ENCODE measurements around the gene SHANK3. TPM values are rescaled to one million over a fixed set of nuclear protein-coding genes. Genes with fewer than 3 reads are reported as not detected.

SHANK3 gene
- total and polyA plus RNA-seq, 2 donors (not counting 1 experiment from before 2014, with no cell fraction given) = not detected

DNA sequence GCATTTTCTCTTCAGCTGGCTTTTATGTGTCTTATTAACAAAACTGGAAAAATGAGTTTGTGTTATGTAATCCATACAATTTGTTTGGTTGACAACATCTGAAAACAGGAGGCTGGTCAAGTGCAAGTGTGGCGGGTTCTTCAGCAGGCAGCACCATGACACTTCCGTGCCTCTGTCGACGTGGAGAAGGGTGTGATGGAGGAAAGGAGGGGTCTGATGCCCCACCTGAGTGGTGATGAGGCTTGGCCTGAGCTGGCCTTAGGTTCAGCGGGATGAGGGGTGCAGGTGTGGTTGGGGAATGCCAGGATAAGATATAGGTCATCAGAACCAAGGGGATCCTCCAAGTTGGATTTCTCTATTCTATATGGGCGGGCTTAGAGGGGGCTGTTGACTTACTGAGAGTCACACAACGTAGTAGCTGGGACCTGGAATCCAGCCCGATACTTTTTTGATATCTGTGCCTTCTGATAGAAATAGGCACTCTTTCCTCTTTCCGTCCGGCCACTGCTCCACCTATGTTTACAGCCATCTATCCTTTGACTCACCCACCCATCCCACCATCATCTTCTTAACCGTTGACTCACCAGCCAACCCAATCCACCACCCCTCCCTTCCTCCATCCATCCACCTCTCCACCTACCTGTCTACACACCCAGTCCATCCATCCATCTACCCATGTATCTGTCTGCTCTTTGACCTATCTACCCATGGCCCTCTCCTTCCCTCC is 29.0 kb downstream of the SHANK3 start:
- Histone ChIP-seq H3K9ac (ENCODE audit: low read length) (no peak overlapping the region), H3K9me3 (ENCODE audit: control extremely low read depth in 1 of 3, control insufficient read depth in 2 of 3, insufficient read depth in 1 of 3, low read length in 2 of 3) (no peaks in the 10 kb centered on the region), H3K4me2 (replicated peaks; ENCODE audit: low read depth, low read length, poor library complexity, severe bottlenecking) (no peak overlapping the region), H3K27ac (ENCODE audit: low read length in 2 of 2) (no peak overlapping the region), H3K27me3 (replicated peaks in 1 of 4; ENCODE audit: control extremely low read depth in 1 of 4, control insufficient read depth in 3 of 4, insufficient read depth in 4 of 4, low read length in 3 of 4) (no peaks in the 10 kb centered on the region), H2AFZ (ENCODE audit: insufficient read depth, low read depth, low read length, poor library complexity, severe bottlenecking) (no peak overlapping the region), H3K4me1 (ENCODE audit: control insufficient read depth in 2 of 2, insufficient read depth in 2 of 2, low read length in 2 of 2) (no peaks in the 10 kb centered on the region), H4K20me1 (ENCODE audit: control insufficient read depth, insufficient read depth, low read length, poor library complexity, severe bottlenecking) (no peaks in the 10 kb centered on the region), H3K4me3 (ENCODE audit: control extremely low read depth in 1 of 5, extremely low read depth in 1 of 5, insufficient read depth in 1 of 5, low read depth in 2 of 5, low read length in 4 of 5) (no peak overlapping the region), H3K36me3 (replicated peaks in 1 of 2; ENCODE audit: control extremely low read depth in 1 of 2, control insufficient read depth in 1 of 2, extremely low read depth in 1 of 2, insufficient read depth in 2 of 2, low read length in 1 of 2) (no peaks in the 10 kb centered on the region), H3K79me2 (ENCODE audit: control insufficient read depth, insufficient read depth, low read length) (no peaks in the 10 kb centered on the region)
- TF ChIP-seq CTCF (IDR thresholded peaks at IDR 0.05) (no peak), EZH2 (IDR thresholded peaks at IDR 0.05; ENCODE audit: borderline replicate concordance, insufficient read depth, low read depth, low read length, poor library complexity, severe bottlenecking) (no peak)
- ChIA-PET CTCF (no interaction called here), POLR2A (no interaction called here)
- Mint-ChIP-seq H3K9me3 (ENCODE audit: insufficient read depth) (no peaks in the 10 kb centered on the region), H3K4me3 (no peak overlapping the region), H3K4me1 (no peaks in the 10 kb centered on the region), H3K27me3 (peaks cover 8% of the 10 kb centered on the region), H3K27ac (no peak overlapping the region)
- ATAC-seq (ENCODE audit: low read depth) (no peak), DNase-seq (no peak)
- intact Hi-C loops (cut with micrococcal nuclease) = no loop called here
- 94% methylated on average over 10 of the region's 11 CpGs for WGBS (ENCODE audit: insufficient coverage)

DNA sequence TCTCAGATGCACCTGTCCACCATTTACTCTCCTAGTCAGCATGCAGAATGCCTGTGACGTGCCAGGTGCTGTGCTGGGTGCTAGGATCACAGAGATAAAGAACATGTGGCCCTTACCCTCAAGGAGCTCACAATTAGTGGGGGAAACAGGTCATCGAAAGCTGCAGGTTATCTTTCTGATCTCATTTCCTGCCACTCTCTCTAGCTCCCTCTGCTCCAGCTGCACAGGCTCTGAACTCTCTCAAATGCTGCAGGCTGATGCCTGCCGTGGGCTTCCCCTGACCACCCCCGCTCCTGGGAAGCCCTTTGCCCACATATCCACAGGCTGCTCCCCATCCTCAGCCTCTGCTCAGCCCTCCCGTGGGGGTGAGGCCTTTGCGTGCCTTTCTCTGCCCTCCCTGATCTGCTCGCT is 29.6 kb downstream of the SHANK3 start:
- ChIA-PET CTCF (no interaction called here), POLR2A (no interaction called here)
- no peaks in the 10 kb centered on the region for H3K9me3 Mint-ChIP-seq (ENCODE audit: insufficient read depth)
- H4K20me1 ChIP-seq (ENCODE audit: control insufficient read depth, insufficient read depth, low read length, poor library complexity, severe bottlenecking) = no peaks in the 10 kb centered on the region
- TF ChIP-seq EZH2 (IDR thresholded peaks at IDR 0.05; ENCODE audit: borderline replicate concordance, insufficient read depth, low read depth, low read length, poor library complexity, severe bottlenecking) = no peak
- no peak for TF ChIP-seq CTCF (IDR thresholded peaks at IDR 0.05)
- no peak overlapping the region for H3K27ac ChIP-seq (ENCODE audit: low read length in 2 of 2)
- no peak overlapping the region for H3K27ac Mint-ChIP-seq
- no peaks in the 10 kb centered on the region for H3K36me3 ChIP-seq (replicated peaks in 1 of 2; ENCODE audit: control extremely low read depth in 1 of 2, control insufficient read depth in 1 of 2, extremely low read depth in 1 of 2, insufficient read depth in 2 of 2, low read length in 1 of 2)
- no peaks in the 10 kb centered on the region for H3K9me3 ChIP-seq (ENCODE audit: control extremely low read depth in 1 of 3, control insufficient read depth in 2 of 3, insufficient read depth in 1 of 3, low read length in 2 of 3)
- H3K27me3 ChIP-seq (replicated peaks in 1 of 4; ENCODE audit: control extremely low read depth in 1 of 4, control insufficient read depth in 3 of 4, insufficient read depth in 4 of 4, low read length in 3 of 4) = no peaks in the 10 kb centered on the region
- intact Hi-C loops (cut with micrococcal nuclease) = no loop called here
- H3K4me1 ChIP-seq (ENCODE audit: control insufficient read depth in 2 of 2, insufficient read depth in 2 of 2, low read length in 2 of 2) = no peaks in the 10 kb centered on the region
- no peaks in the 10 kb centered on the region for H3K4me1 Mint-ChIP-seq
- H2AFZ ChIP-seq (ENCODE audit: insufficient read depth, low read depth, low read length, poor library complexity, severe bottlenecking) = no peak overlapping the region
- no peak overlapping the region for H3K4me3 Mint-ChIP-seq
- no peak for DNase-seq
- H3K4me3 ChIP-seq (ENCODE audit: control extremely low read depth in 1 of 5, extremely low read depth in 1 of 5, insufficient read depth in 1 of 5, low read depth in 2 of 5, low read length in 4 of 5) = no peak overlapping the region
- ATAC-seq (ENCODE audit: low read depth) = no peak
- no peak overlapping the region for H3K4me2 ChIP-seq (replicated peaks; ENCODE audit: low read depth, low read length, poor library complexity, severe bottlenecking)
- H3K9ac ChIP-seq (ENCODE audit: low read length) = no peak overlapping the region
- H3K79me2 ChIP-seq (ENCODE audit: control insufficient read depth, insufficient read depth, low read length) = no peaks in the 10 kb centered on the region
- WGBS (ENCODE audit: insufficient coverage) = 76% methylated on average over 7 of the region's 7 CpGs
- peaks cover 8% of the 10 kb centered on the region for H3K27me3 Mint-ChIP-seq
